T-helper 2 cell (primary cell): ENCODE measurements around the gene SH2D3C.
"Not testable (repeated sequence)": the region's sequence is repeated elsewhere in the genome, so short reads cannot be mapped to it uniquely, and the experiment has no call there.

ENCODE experiments used
- DNase-seq, 5 experiments: peaks; one replicate each; pipeline versions ENCODE4 v3.0.0 to v3.0.0-alpha.2; 2012 to 2022

SH2D3C gene

DNA sequence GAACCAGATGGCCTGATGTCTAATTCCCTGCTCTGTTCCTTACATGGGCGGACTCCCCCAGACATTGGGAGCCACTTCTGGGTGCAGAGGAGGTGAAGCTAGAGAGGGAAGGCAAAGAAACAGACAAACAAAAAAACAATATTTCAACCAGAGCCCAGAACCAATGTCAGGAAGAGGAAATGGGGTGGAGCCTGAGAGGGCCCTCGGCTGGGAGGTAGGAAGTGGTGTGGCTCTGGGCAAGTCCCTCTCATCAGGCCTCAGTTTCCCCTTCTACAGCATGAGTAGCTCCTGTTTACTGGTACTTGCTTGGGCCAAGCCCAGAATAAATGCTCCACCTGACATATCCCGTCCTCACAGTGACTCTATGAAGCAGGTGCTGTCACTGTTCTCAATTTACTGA lies 11.1 kb downstream of the SH2D3C start:
- peak in 1 of 5 experiments; percentile 63 for DNase-seq

DNA sequence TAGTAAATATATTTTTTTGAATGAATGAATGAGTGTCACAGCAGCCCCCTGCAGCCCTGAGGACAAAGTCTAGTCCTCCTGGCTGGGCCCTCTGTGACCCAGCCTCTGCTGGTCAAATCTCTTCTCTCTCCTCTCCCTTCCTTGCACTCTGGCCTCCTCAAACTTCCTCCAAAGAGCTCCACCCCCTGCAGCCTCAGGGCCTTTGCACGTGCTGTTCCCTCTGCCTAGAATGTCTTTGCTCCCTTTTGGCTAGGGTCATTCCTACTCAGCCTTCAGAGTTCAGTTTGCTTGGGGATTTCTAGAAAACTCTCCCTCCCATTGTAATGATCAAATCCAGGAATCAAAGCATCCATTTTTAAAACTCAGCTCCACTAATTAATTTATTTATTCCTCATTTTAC lies 13.0 kb downstream of the SH2D3C start:
- no peak for DNase-seq

DNA sequence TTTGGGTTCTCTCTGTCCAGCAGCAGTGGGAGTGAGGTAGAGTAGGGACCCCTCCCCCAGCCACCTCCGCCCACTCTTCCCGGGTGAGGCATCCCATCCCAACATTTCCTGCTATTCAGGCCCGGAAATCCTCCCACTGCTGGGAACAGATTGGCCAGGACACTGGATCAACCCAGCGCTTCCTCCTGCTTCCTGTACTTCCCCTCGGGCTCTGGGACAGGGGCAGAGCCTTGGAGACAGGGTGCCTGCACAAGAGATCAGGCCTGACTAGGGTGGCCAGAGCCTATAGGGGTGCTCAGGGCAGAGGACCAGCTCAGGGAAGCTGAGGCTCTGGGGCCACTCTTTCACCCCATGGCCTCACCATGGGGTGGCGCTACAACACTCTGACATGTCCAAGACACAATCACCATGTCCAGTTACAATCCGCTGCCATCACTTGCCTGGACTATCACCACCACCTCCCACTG lies 14.5 kb downstream of the SH2D3C start:
- DNase-seq = peak in 1 of 5 experiments; percentile 26

DNA sequence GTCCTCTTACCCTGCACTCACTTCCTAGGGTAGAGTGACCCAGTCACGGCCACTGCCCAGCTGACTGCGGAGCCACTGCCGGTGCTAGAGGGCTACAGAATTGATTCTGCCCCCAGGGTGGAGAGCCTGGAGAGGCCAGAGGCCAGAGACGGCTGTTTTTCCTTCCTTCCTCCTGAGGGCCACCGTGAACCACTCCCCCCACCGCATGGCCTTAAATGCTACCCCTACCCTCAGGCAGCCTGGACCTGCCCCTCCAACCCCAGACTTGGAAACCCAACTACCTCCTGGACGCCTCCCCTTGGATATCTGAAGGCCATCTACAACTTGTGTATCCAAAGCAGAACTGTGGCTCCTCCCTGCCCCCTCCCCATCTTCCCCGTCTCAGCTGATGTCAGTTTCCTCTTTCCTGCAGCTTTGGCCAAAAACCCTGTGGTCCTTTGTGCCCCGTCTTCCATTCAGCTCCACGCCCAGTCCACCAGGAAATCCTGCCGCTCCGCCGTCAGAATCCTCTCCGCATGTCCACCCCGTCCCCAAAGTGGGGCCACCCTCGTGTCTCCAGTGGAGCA lies 16.3 kb downstream of the SH2D3C start:
- DNase-seq = no peak

DNA sequence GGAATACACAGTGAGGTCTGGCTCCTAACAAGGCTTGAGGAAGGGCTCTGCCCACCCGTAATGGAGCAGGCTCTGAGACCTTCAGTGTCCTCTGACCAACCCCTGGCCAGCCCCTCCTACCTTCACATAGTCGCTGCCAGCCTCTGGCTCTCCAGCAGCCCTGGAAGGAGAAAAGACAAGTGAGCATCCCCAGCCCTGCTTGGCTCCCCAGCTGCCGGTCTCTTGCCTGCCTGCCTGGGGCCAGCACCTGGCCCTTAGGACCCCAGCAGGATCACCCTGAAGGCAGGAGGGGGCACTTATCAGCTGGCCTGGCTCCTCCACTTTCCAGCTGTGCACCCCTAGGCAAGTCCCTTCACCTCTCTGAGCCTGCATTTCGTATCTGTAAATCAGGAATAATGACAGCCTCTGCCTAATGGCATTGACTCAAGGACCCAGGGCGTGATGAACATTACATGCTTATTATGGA lies 16.9 kb downstream of the SH2D3C start:
- DNase-seq = no peak

DNA sequence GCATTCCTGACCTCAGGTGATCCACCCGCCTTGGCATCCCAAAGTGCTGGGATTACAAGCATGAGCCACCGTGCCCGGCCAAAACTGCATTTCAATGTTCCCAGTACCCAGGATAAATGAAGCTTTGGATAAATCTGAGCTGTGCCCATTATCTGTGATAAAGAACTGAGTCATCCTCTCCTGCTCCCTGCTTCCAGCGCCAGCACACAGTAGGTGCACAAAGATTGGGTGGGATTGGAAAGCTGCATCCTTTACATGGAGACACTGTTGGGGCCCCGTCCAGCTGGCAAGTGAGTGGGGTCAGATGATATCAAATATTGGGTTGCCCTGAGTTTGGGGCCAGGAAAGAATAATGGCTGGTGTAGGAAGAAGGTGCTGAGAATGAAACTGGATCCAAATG lies 17.4 kb downstream of the SH2D3C start:
- DNase-seq = no peak

DNA sequence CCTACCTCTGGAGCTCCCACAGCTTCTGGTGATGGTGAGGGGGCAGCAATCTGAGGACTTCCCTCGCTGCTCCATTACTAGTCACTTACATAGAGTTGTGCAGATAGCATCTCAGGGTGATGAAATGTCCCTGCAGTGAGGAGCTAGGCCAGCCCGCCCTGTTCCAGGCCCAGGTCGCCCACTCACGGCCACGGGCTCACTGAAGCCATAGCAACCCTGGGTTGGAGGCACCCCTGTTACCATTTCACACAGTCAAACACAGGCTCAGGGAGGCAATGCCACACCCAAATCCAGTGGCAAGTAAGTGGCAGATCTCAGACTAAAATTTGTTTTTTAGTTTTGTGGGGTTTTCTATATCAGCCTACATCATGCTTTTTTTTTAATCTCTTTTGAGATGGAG lies 19.6 kb downstream of the SH2D3C start:
- DNase-seq = no peak

DNA sequence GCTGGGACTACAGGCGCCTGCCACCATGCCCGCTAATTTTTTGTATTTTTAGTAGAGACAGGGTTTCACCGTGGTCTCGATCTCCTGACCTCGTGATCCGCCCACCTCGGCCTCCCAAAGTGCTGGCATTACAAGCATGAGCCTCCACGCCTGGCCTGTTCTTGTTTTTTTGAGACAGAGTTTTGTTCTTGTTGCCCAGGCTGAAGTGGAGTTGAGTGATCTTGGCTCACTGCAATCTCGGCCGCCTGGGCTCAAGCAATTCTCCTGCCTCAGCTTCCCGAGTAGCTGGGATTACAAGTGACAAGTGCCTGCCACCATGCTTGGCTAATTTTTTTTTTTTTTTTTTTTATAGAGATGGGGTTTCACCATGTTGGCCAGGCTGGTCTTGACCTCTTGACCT lies 21.7 kb downstream of the SH2D3C start:
- DNase-seq = not testable (repeated sequence)

DNA sequence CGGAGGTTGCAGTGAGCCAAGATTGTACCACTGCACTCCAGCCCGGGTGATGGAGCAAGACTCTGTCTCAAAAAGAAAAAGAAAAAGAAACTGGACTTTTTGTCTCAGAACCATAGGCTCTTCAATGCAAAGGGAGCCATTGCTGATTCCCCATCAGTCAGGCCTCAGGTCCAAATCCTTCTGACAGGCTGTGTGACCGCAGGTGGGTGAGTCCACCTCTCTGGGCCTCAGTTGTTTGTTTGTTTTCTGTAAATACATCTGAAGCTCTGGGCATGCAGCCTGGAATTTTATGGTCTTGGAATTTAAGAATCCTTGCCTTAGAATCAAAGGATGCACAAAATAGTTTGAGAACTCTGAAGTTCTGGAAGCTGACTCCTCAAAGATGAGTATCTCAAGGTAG lies 22.2 kb downstream of the SH2D3C start:
- DNase-seq = no peak

DNA sequence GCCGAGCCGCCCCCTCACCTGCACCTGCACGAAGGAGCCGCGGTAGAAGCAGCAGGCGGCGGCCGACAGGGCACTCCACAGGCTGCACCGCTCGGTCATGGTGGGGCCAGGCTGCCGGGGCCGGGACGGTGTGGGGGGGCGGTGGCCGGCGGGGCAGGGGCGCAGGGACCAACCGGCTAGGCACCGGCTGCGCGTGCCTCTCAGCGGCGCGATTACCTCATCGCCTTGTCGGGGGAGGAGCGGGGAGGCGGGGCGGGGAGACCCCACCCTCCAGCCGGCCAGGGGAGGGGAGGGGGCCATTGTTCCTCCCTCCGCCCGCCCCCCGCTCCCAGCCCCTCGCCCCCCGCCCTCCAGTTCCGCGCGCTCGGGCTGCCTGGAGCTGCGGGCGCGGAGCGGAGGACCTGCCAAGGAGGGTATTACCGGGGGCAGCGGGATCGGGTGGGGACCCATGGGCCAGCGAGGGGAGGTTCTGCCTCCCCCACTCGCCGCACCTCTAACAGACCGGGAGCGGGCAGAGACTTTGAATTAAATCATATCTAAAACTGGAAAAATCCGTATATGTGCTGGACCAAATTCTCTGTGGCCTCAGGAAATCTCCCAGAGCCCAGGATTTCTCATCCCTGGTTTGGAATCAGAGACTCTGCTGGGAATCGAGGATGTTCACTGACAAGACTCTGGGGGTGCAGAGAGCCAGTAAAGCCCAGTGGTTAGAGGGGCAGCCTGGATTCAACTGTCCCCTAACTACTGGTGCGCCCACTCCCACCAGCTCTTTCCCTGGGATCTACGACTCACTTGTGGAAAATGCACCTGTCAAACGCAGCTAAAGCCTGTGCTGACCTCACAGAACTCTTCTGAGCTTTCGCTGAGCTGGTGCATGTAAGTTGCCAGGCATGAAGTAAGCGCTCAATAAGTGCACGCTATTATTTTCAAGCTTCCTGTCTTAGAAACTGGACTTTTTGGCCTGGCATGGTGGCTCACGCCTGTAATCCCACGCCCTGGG lies 23.1 kb downstream of the SH2D3C start:
- no peak for DNase-seq

DNA sequence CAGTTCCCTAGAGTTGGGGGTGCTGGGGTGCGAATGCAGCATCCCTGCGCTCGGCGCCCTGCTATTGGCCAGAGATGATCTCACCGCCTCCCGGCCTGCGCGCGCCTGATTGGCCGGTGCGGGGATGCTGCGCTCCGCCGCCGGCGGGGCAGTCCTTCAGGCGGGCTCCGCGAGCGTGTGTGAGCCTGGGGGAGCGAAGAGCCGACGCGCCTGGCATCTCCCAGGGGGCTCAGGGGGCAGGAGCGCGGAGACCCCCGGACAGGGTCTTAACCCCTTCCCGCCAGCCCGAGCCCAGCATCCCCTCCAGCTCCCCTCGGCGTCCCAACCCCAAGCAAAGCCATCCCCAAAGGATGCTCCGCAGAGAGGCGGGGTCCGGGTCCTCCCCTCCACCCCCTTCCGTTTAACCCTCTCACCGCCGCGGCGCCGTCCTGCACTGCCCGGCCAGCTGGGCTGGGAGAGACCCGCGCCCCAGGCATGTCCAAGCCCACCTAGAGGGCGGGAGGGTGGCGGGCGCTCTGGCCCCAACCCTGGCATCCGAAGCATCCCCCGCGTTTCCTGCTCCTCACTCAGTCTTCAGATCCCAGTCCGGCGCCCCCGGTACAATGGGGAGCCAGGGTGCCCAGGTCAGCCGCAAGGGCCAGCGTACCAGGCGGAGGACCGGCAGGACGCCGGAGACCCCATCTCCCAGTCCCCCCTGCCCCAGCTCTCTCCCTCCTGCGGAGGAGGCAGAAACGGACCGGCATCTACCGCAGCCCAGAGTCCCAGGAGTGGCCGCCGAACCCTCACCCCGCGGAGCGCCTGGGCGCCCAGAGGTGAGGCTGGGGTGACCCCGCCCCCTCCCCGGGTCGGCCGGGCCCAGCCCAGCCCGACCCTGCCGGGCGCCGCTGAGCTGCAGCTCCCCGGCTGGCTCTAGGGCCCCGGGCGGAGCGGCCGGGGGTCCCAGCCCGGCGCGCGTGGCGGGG lies 24.1 kb downstream of the SH2D3C start:
- no peak for DNase-seq

DNA sequence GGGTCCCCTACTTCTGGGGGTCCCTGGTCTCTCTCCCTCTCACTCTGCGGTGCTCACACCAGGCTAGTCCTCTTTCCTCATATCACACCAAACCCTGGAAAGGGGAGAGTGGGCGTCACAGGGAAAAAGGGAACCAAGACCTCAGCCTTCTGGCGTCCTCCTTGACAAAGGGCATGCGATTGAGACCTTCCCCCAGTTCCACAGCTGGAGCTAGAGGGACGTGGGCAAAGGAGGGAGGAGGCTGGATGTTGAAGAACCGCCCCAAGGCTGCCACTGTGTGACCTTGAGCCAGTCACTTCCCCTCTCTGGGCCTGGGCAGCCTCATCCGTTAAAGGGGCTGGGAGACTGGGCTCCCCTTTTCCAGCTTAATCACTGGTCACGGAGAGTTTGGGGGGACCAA lies 24.8 kb downstream of the SH2D3C start:
- DNase-seq = no peak

DNA sequence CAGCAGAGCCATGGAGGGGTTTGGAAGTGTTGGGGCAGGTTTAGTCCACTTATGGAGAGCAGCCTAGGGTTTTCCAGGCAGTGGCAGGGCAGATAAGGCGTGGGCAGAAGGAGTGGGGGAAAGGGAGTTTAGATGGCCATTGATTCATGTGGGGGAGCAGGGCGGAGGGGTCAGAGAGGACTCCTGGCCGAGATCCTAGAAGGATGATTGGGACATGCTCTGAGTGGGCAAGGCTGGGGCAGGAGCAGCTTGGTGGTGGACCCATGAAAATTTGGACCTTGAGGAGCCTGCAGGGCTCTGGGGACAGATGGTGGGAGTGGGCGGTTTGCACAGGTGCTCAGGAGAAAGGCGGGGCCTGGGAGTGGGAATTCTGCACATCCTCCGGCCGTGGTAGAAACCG lies 25.3 kb downstream of the SH2D3C start:
- no peak for DNase-seq

DNA sequence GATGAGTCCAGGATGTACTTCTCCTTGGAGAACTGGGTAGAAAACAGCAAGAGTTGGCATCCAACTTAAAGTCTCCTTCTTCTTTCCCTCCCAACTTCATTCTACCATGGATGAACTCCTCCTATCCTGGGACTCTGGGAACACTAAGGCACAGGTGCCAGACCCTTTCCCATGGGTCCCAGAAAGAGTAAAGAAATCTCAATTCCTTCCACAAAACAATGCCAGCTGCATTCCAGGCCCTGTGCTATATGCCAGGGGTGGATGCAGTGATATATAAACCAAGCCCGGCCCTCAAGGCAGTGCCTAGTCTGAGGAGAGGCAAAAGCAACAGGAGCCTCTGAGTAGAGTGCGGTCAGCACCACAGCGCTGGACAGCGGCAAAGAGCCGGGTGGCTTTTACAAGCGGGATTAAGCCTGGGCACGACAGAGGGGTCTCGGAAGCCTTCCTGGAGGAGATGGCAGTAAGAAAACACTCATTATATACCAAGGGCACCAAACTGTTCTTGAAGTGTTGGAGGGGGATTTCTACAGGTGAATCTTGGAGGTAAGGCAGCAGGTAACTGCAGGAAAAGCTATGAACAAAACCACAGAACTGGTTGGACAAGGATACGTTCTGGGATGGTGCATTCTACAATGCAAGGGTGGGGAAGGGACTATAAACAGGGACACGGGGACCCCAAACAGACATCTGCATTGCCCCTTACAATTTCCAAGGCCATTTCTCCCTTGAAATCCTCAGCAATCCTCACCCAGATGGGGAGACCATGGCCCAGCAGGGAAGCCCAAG lies 27.0 kb downstream of the SH2D3C start:
- DNase-seq = no peak

DNA sequence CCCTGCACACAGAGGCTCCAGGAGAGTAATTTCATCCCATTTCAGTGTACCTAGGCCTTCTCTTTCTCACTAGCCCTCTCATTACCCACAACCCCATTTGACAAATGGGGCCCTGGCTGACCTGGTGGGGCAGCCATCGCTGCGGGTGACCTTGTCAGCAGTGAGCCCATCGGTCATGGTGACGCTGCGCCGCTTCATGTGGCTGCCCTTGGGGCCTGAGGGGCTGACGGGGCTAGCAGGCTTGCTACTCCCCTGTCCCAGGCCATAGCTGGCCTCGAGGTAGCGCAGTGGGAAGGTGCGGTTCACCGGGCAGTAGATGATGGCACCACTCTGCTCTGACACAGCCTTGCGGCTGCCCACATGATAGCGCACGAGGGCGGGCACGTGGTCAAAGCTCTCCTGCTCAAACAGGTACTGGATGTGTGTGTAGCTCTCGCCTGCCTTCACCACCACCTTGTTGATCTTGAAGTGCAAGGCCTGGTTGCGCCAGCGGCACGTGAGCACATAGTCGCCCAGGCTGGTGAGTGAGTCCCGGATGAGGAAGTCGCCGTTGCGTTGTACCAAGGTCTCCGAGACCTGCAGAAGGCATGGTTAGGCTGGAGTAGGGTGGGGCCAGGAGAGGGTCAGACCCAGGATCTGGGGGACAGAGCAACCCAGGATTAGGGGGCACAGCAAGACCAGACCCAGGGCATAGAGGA lies 29.2 kb downstream of the SH2D3C start:
- DNase-seq = no peak

DNA sequence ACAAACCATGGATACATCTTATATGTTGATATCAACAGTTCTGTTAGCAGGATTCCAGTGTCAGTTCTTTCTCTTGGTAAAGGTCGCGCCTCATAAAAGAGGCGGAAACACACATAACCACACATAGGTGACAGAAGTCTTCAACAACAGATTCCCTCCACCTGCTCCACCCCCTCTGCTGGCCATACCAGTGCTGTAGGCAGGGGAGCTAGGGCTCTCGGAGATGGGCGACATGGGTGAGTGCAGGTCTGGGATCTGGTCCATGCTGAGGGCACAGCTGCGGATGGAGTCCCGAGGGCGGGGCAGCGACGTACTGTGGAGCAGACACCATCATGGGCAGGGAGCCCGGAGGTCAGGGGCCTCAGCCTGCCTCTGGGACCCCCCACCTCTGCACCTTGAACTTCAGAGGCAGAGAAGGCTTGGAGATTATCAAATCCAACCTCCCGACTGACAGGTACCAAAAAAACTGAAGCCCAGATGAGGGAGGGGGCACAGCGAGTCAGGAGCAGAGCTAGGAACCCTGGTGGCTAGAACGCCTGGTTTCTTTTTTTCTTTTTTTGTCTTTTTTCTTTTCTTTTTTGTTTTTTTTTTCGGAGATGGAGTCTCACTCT lies 31.4 kb downstream of the SH2D3C start:
- peak in 1 of 5 experiments; percentile 52 for DNase-seq

DNA sequence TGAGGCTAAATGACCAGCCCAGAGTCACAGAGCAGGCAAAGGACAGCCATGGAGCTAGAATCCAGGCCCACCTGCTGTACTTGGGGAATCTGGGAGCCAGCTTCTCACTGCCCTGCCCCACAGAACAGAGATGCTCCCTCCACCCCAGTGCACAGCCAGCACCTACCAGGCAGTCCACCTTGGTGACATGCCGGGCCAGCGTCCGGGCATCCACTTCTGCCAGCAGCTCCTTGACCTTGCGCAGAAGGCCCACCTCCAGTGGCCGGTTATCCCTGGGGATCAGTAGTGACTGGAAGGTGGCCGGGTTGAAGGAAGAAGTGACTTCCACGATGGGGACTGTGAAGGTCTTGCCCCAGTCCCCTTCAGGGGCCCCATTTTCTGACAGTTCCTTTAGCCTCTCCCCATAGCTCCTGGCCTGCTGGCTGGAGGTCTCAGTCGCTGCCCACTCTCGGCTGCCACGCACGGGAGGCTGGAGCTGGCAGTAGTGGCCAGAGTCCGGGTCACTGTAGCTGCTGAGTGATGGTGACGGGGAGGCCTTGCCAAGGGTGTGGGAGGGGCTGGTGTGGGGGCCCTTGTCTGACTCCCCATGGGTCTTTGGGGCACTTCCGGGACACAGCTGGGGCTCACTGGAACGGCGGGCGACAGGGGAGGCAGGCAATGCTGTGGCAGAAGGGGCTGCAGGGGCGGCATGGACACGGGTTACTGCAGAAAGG lies 33.9 kb downstream of the SH2D3C start:
- DNase-seq = no peak

DNA sequence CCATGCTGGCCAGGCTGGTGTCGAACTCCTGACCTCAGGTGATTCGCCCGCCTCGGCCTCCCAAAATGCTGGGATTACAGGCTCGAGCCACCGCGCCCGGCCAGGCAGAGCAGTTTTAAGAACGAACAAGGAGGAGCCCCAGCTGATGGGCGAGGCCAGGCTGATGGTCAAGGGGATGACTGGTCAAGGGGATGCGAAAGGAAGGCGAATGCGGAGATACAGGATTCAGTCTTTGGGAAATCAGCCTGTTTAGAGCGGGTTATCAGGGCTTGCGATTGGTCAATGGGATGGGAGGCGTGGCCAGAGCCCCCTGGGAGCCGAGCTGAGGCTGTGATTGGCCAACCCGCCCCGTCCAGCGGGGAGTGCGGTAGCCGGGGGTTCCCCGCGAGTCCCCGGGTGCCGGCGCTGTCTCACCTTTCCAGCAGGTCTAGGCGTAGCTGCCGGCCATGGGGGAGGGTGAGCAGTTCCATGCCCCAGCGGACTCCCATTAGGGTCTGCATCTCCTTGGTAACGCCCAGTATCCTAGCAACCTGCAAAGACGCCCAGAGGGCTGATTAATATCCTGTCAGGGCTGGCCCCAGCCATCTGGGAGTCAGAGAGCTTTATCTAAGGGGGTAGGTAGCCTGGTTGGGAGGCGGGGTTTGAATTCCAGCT lies 35.9 kb downstream of the SH2D3C start:
- DNase-seq = no peak

DNA sequence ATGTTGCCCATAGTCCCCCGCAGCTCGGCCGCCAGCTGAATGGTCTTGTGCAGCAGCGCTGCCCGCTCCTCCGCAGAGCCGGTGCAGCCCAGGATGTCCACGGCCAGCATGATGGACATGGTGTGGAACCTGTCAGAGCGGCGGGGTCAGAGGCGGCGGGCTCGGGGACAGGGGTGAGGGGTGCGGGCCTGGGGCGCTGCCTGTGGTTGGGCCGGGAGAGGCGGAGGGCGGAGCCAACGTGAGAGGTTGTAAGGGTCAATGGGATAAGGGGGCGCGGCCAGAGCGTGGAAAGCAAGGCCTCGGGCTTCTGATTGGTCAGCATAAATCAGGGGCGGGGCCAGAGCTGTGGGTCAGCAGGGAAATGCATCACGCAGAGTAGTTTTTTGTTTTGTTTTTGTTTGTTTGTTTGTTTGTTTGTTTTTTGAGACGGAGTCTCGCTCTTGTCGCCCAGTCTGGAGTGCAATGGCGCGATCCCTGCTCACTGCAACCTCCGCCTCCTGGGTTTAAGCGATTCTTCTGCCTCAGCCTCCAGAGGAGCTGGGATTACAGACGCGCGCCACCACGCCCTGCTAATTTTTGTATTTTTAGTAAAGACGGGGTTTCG lies 36.5 kb downstream of the SH2D3C start:
- no peak for DNase-seq
